H1 (cell line): Measurements from ENCODE around the gene TMEM161B.

Source experiments
- CREB1 ChIP-seq: IDR thresholded peaks from 2 replicates; pipeline ENCODE4 v1.6.1; 2012; ENCODE audit warnings: inconsistent platforms
- EZH2 ChIP-seq: fragments of 200-600 bp; sonication (generic); IDR thresholded peaks from 2 replicates; pipeline ENCODE4 v1.7.1; 2012; ENCODE audit warnings: low read depth, mild to moderate bottlenecking, moderate library complexity, low read length, inconsistent platforms; ENCODE audit not compliant: severe bottlenecking
- HDAC2 ChIP-seq, 2 experiments: fragments of 300-600 bp in 1 of 2; sonication (generic) in 1 of 2; IDR thresholded peaks; 2 replicates each; pipeline ENCODE4 v1.6.1; 2011 to 2012; ENCODE audit warnings: low read depth in 2 of 2, low read length in 2 of 2, mild to moderate bottlenecking in 2 of 2, moderate library complexity in 2 of 2, borderline replicate concordance in 1 of 2, inconsistent platforms in 1 of 2
- JUND ChIP-seq: IDR thresholded peaks from 2 replicates; pipeline ENCODE4 v1.6.1; 2011; ENCODE audit warnings: mild to moderate bottlenecking, improper control_type of control experiment, low read length
- POLR2A ChIP-seq, 2 experiments: IDR thresholded peaks; 1 replicate in 1 of 2; 2 replicates in 1 of 2; pipeline ENCODE4 v1.6.1; 2011; ENCODE audit warnings: low read depth in 2 of 2, low read length in 2 of 2, mild to moderate bottlenecking in 2 of 2; ENCODE audit errors: control extremely low read depth in 1 of 2
- SAP30 ChIP-seq: fragments of 300-600 bp; sonication (generic); IDR thresholded peaks from 2 replicates; pipeline ENCODE4 v1.7.1; 2012; ENCODE audit warnings: low read length, moderate library complexity, mild to moderate bottlenecking, inconsistent platforms; ENCODE audit not compliant: insufficient read depth, insufficient replicate concordance
- TF ChIP-seq, protein P1 (sequence below), 3 experiments: IDR thresholded peaks; 1 replicate in 2 of 3; 2 replicates in 1 of 3; pipeline versions ENCODE4 v1.5.1 to v1.6.1; 2011; ENCODE audit warnings: low read length in 3 of 3, mild to moderate bottlenecking in 3 of 3, inconsistent platforms in 2 of 3, low read depth in 1 of 3, moderate library complexity in 1 of 3; ENCODE audit not compliant: insufficient read depth in 1 of 3; ENCODE audit errors: control extremely low read depth in 1 of 3

DNA sequence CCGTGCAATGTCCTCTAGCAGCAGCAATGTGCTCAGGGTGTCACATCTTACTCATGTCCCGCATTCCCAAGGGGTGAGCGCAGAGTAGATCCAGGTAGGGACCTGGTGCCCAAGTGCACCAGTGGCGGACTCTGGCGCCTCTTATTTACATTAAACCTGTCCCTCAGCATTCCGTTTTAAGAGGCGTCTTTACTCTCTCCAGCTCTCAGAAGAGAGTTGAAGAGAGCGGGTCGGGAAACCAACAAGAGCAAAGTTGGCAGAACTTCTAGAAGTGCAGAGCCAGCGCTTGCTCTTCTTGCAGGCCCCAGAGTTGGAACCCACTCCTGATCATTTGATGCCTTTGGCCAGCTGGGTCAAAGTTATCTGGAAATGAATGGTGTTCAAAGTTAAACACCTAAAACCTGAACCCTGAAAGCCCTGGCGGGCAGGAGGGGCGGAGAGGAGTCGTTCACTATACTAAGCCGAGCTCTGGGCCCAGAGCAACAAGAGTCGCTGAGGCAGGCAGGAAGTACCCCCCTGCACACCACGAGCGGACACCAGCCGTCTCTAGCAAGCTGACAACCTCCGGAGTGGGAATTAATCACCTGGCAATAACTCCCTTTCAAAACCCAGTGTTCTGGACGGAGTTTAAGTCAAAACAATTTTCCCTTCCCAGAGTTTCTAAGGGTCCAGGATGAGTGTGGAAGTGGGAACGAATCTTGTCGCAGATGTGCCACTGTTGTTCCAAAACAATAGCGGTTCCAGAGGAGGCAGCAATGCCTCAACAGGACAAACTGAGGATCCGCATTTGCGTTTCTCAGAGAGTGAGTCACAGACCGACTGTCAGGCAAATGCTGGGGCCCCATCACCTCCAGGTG lies 122.8 kb downstream of the TMEM161B start:
- TF ChIP-seq EZH2: peak; percentile 65
- TF ChIP-seq, protein P1, sequence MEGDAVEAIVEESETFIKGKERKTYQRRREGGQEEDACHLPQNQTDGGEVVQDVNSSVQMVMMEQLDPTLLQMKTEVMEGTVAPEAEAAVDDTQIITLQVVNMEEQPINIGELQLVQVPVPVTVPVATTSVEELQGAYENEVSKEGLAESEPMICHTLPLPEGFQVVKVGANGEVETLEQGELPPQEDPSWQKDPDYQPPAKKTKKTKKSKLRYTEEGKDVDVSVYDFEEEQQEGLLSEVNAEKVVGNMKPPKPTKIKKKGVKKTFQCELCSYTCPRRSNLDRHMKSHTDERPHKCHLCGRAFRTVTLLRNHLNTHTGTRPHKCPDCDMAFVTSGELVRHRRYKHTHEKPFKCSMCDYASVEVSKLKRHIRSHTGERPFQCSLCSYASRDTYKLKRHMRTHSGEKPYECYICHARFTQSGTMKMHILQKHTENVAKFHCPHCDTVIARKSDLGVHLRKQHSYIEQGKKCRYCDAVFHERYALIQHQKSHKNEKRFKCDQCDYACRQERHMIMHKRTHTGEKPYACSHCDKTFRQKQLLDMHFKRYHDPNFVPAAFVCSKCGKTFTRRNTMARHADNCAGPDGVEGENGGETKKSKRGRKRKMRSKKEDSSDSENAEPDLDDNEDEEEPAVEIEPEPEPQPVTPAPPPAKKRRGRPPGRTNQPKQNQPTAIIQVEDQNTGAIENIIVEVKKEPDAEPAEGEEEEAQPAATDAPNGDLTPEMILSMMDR (IDR thresholded peaks at IDR 0.05; ENCODE audit: control extremely low read depth in 1 of 3, insufficient read depth in 1 of 3, low read depth in 1 of 3, low read length in 3 of 3): no peak
- TF ChIP-seq POLR2A (IDR thresholded peaks at IDR 0.05; ENCODE audit: control extremely low read depth in 1 of 2, low read depth in 2 of 2, low read length in 2 of 2): no peak
- TF ChIP-seq SAP30: no peak
- TF ChIP-seq JUND: peak; percentile 63; the same call in 1 of the 2 replicates
- peak in 1 of 2 experiments; percentile 29; a peak in 1 of 4 replicates for TF ChIP-seq HDAC2 (IDR thresholded peaks at IDR 0.05; ENCODE audit: borderline replicate concordance in 1 of 2, low read depth in 2 of 2, low read length in 2 of 2)
- no peak for TF ChIP-seq CREB1
